ENCODE data around the gene SMIM7.

GRCh38 chr19:16652854-16653253 is 7.1 kb downstream of the SMIM7 start:
- TF ChIP-seq CTCF (IDR thresholded peaks at IDR 0.05): no peak
- TF ChIP-seq POLR2A (IDR thresholded peaks at IDR 0.05): no peak

Data from heart left ventricle (tissue), 13 donors.